Astrocyte (in vitro differentiated cells and primary cell): ENCODE results near the gene PAGE2.
A peak's percentile ranks its signal among the peaks of the same experiment; 100 is the strongest.

Source experiments
- CTCF ChIP-seq: IDR thresholded peaks from 2 replicates; pipeline ENCODE4 v1.5.1; 2011; ENCODE audit warnings: low read depth, mild to moderate bottlenecking, inconsistent platforms, low read length, moderate library complexity; ENCODE audit not compliant: insufficient read depth
- EZH2 ChIP-seq: IDR thresholded peaks from 2 replicates; pipeline ENCODE4 v1.6.1; 2012; ENCODE audit warnings: mild to moderate bottlenecking, low read length, inconsistent platforms; ENCODE audit not compliant: insufficient read depth

GRCh38 chrX:55135171-55135570, 46.4 kb downstream of the PAGE2 start:
- TF ChIP-seq CTCF (peak; percentile 48), EZH2 (no peak)
